Erythroblast (primary cell): Measurements from ENCODE around the gene NKD1.

ENCODE experiments used
- DNase-seq, 2 experiments: peaks; one replicate each; lab custom pipeline; 2025; lab: John Stamatoyannopoulos, UW
- GATA1 ChIP-seq: IDR thresholded peaks from 2 replicates; pipeline ENCODE4 v1.6.1; 2011; ENCODE audit warnings: low read depth, mild to moderate bottlenecking, control low read depth, low read length, moderate library complexity
- POLR2A ChIP-seq: IDR thresholded peaks from 2 replicates; pipeline ENCODE4 v1.6.1; 2011; ENCODE audit warnings: mild to moderate bottlenecking, low read length

Gene NKD1

GRCh38 chr16:50611995-50612848, 64.0 kb downstream of the NKD1 start:
- TF ChIP-seq GATA1 = no peak
- no peak for TF ChIP-seq POLR2A
- DNase-seq = no peak

GRCh38 chr16:50612849-50613198, 64.6 kb downstream of the NKD1 start:
- no peak for DNase-seq
- TF ChIP-seq POLR2A (no peak), GATA1 (no peak)

- TF ChIP-seq GATA1 (no peak), POLR2A (no peak)
Measured at GRCh38 chr16:50613281-50613963, 65.2 kb downstream of the NKD1 start.

GRCh38 chr16:50613964-50614474, 65.8 kb downstream of the NKD1 start:
- TF ChIP-seq GATA1 (no peak), POLR2A (no peak)
- DNase-seq = no peak

More at GRCh38 chr16:50613281-50613963, 65.2 kb downstream of the NKD1 start:
- DNase-seq = no peak

DNA sequence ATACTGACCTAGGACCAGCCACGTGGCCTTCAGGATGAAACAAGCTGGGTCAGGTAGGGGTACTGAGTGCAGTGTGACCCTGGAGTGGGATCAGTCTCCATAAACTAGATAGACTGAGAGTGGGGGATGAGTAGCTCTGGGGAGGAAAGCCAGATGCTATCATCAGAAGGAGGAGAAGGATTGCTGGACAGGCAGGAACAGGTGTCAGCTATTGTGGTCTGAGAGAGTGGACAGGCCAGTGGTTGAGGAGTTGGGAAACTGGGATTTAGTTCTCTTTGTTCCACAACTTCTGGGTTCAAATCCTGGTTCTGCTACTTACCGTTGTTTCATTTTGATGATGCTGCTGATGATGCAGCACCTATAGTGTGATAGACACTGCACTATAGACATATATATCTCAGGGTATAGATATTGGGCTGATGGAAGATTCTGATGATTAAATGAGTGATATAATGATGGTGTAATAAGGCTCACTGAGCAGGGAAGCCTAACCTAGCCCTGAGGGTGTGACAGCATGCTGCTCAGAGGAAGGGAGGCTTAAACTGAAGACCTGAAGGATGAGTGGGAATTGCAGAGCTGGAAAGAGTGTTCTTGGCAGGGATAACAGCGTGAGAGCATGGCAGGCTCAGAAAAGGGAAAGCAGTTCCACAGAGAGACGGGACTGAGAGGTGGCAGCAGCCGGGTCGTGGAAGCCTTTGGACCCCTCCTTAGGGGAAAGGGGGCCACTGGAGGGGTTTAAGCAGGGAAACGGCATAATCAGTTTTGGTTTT, 66.9 kb downstream of the NKD1 start:
- DNase-seq = no peak
- TF ChIP-seq GATA1 (no peak), POLR2A (no peak)

DNA sequence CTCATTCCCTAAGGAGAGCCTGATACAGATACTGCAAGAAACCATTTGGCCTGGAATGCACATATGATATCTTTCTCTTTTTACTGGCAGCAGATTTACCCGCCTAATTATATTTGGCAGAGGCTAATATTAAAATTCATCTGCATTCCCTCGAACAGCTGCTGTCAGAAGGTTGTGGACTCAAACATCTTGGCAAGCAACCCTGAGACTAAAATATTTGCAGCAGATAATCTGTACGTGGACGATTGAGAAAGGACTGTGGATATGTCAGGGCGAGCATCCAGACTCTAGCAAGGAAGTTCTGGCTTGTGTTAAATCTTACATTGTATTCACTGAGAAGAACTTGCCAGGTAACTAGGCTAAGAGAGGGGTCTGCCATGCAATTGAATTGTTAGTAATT, 67.7 kb downstream of the NKD1 start:
- TF ChIP-seq POLR2A (no peak), GATA1 (no peak)
- DNase-seq = no peak

- no peak for DNase-seq
- no peak for TF ChIP-seq POLR2A
- TF ChIP-seq GATA1 = no peak
Measured at GRCh38 chr16:50616386-50616785, 68.2 kb downstream of the NKD1 start.

DNA sequence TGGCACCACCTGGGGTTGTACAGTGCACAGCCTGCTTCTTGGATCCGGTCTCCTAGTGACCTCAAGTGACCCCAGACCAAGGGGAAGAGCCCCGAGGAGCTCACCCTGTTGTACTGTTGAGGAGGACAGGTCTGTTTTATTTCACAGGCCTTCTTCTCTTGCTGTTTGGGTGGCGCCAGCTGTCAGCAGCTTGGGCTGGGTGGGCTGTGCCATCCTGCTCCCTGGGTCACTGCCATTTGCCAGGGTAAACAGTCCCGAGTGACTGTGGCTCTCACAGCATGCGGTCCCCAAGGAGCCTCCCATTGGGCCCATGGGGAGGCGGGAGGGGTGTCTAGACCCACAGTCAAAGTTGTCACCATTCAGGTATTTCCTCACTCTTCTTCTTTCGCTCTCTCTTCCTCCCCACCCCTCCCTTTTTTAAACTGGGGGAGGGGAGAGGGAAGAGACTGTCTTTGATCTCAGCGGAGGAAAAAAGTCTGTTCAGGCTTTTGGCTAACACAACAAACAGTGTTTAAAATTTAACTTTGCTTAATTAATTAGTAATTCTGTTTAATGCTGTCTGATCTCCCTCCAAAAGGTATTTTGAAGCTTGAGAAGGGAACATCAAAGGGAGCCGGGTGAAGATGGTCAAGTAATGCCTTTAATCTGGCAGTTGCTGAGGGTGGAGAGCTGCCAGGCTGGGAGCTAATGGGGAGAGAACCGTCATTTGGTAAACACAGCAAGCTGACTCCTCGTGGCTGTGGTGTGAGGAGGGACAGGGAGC, 68.9 kb downstream of the NKD1 start:
- TF ChIP-seq POLR2A = no peak
- DNase-seq = no peak

DNA sequence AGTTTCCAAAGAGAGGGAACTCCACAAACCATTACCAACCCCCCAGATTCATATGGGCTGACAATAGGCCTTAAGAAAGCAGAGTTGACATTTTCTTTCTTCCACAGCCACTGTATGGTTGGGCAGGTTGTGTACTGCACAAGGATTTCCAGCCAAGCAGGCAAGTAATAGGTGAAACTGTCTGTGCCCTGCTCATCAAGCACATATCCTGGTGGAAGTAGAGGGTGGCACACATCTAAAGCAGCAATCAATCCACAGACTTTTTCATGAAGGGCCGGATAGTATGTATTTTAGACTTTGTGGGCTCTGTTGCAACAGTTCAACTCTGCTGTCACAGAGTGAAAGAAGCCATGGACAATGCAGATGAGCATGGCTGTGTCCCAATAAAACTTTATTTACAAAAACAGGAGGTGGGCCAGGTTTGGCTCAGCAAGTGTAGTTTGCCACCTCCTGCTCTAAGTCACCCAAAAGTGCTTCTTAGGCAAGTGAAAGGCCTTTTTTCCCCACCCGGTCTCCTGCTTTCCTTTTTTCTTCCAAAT, 69.5 kb downstream of the NKD1 start:
- no peak for DNase-seq

DNA sequence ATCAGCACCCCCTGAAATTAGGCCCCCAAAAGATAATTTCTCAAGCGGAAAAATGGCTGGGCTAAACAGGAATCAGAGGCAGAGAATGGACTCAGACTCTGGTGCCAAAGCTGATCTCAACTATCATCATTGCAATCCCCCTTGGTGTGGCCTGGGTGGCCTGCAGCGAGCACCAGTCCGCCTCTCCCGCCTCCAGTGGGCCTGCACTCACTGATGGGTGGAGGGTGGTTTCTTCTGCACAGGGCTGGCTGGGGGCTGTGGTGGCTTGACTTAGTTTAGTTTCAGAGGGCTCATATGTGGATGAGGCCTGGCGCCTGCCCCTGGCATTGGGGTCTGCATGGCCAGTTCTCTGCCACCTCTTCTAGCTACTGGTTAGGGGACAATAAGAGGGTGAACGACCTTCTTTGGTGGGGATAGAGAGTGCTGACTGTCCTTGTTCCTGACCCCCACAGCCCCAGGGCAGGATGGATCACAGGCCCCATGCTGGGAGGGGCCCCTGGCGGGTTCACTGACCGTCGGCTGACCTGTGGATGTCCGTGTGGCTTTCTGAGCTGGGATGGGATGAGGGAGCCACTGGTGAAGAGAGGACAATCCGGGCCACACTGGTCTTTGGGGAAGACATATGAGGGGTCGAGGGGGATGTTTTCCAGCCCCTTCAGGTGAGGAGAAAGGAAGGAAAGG, 70.2 kb downstream of the NKD1 start:
- DNase-seq = no peak
- TF ChIP-seq POLR2A = no peak
- no peak for TF ChIP-seq GATA1

More for the DNA sequence above, 69.5 kb downstream of the NKD1 start:
- TF ChIP-seq GATA1 (no peak), POLR2A (no peak)

DNA sequence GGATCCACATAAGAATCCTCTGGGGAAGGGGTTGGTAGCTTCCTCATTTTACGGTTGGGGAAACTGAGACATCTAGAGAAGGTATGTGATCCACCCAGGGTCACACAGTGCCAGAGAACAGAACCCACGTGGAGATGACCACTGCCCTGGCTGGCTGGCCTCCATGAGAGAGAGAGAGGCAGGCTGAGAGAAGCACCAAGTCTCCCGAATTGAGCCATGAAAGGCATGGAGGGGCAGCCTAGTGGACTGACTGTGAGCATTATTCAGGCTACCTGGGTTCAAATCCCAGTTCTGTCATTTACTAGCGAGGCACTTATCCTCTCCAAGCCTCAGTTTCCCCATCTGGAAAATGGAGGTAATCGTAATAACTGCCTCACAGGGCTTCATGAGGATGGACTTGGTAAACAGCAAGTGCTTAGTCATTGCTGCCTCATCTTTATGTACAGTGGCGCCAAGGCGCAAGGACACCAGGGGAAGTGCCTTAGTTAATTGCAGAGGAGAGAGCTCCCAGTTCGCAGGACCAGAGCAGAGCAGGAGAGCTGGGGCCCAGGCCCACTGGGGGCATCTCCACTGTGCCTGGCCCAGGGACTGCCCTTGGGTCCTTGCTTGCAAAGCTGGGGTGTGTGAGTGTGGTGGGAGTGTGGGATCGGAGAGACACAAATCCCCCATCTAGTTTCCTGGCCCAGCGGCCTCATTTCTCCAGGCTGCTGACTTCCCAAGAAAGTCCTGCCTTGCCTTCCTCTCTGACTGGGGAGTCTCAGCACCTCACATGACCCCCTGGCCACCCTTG, 71.7 kb downstream of the NKD1 start:
- DNase-seq = peak in 1 of 2 experiments; percentile 3
- no peak for TF ChIP-seq GATA1
- TF ChIP-seq POLR2A = no peak
